Raji (cell line): ENCODE measurements around the gene JAK3.

Experiments
- POLR2A ChIP-seq: IDR thresholded peaks from 2 replicates; pipeline ENCODE4 v1.6.1; 2011; ENCODE audit warnings: low read depth, low read length, control low read depth; ENCODE audit not compliant: insufficient read depth

Gene JAK3

DNA sequence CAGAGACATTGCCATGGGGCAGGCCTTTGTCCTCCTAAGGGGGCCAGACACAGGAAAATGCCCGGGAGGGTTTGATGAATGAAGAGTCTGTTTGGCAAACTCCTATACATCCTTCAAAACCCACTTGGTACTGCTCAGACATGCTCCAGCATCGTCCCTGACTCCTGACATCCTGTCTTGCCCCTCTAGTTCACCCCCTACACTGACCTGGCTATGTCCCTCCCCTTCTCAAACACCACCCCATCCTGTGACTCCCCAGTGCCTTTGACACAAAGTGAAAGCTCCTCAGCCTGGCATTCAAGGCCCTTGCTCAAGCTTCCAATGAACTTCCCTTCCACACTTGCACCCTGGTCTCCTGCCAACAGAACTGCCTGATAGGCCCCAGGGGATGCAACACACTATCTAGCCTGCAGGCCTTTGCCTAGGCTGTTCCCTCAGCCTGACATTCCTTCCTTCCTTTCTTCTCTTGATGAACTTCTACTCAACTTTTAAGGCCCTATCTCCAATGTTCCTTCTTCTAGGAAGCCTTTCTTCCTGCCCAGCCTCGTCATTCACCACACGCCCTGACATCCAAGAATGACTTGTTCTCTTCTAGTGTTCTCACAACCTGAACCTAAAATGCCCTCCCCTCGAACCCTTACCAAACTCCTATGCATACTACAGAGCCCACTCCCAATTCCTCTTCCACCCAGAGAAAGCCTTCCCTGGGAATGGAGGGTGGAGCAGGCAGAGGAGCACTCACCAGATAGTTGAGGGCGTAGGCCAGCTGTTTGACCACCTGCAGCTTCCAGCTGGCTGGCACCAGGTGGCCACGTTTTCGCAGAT is 12.4 kb downstream of the JAK3 start:
- no peak for TF ChIP-seq POLR2A

DNA sequence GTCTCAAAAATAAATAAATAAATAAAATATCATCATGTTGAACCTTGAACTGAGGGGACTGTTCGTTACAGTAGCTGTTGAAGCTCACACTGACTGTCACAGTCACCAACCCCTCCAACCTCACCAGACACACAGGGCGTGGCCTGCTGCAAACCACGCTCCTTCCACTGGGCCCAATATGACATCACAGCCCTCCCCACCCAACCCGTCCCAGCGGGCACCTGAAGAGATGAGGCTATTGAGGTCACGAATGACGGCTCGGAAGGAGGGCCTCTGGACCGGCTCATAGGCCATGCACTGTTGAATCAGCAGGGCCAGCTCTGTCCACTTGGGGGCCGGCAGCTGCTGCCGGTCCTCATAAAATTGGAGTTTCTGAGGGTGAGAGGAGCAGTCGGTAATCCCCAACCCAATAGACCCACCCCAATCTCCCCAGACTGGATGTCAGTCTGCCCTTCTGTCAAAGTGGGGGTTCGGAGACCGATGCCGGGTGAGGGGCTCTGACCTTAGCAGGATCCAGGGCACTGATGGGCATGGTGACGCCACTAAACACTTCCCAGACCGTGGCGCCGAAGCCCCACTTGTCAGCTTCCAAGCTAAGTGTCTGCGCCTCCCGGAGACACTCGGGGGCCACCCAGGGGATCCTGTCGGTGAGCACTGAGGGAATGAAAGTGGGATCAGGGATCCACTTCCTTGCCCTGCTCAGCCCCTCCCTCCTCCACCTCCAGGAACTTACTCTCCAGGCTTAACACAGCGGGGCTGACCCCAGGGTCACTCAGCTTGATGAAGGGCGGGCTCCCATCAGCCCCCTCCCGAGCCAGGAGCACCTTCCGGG is 13.2 kb downstream of the JAK3 start:
- no peak for TF ChIP-seq POLR2A

DNA sequence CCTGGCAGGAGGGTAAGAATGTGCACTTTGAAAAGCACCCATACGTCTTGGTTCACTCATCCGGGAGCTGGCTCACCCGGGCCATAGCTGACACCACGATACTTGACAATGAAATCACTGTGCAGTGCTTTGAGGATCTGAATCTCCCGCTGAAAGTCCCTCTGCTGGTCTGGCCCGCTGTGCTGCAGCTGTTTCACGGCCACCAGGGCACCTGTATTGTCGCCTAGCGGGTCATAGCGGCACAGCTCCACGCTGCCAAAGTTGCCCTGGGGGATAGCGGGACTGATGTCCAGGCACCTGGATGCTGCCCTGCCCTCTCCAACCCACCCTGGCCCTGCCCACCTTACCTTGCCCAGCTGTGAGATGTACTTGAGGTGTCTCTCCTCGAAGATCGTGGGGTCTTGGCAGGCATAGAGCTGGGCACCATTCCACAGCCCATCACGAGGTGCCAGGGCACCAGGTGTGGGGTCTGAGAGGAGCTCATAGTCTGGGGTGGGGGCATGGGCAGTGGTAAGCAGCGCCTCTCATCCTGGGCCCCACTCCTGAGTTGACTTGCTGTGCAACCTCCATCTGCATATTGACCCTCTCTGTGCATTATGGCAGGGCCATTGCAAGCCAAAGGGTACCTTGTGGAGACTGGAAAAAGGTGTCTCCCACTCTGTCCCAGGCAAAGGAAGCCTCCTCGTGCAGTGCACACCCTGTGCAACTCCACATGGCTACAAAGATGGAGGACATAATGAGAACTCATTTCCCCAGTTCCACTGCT is 15.2 kb downstream of the JAK3 start:
- no peak for TF ChIP-seq POLR2A

DNA sequence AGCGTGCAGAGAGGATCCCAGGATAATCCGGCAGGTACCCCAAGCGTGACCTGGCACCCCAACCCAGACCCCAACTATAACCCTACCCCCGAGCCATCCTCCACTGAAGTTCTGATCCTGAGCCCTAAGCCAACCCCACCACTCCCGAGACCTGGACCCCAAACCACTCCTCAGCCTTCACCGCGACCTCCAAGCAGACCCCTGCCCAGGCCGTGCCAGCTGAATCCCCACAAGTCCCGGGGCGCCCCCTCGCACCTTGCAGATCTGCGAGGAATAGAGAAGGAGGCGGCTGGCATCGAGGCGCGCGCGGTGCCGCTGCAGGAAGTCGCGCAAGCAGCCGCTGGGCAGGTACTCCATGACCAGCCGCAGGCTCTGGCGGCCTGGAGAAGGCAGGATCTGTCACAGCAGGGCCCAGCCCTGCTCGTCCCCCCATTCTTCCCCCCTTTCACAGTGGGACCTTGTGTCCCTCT is 16.3 kb downstream of the JAK3 start:
- no peak for TF ChIP-seq POLR2A

DNA sequence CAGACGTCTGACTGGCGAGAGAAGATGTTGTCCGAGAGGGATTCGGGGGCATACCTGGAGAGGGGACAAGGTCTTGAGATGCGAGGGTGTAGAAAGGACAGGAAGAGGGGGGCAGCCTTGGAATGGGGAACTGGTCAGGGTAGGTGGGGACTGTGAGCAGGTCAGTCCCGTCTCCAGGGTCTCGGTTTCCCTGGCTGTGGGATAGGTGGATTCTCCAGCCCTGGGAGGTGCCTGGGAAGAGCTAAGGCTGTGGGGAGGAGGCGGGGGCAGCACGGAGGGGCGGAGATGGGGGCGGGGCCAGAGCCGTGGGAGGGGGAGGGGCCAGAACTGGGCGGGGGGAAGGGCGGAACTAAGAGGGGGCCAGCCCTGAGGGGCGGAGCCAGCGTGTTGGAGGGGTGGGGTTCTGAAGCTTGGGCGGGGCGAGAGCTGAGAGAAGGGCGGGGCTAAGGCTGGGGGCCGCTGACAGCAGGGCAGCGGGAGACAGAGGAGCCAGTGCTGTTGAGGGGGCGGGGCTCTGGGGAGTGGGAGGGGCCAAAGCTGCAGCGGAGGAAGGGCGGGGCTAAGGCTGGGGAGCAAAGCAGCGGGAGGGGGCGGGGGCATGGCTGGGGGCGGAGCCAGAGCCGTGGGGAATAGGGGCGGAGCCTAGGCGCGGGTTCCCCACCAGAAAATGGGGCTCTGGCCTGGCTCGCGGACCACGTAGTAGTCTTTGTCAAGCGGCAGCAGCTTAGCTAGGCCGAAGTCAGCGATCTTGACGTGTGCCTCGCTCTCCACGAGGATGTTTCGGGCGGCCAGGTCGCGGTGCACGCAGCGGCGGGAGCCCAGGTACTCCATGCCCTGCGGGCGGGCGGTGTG is 17.0 kb downstream of the JAK3 start:
- no peak for TF ChIP-seq POLR2A

DNA sequence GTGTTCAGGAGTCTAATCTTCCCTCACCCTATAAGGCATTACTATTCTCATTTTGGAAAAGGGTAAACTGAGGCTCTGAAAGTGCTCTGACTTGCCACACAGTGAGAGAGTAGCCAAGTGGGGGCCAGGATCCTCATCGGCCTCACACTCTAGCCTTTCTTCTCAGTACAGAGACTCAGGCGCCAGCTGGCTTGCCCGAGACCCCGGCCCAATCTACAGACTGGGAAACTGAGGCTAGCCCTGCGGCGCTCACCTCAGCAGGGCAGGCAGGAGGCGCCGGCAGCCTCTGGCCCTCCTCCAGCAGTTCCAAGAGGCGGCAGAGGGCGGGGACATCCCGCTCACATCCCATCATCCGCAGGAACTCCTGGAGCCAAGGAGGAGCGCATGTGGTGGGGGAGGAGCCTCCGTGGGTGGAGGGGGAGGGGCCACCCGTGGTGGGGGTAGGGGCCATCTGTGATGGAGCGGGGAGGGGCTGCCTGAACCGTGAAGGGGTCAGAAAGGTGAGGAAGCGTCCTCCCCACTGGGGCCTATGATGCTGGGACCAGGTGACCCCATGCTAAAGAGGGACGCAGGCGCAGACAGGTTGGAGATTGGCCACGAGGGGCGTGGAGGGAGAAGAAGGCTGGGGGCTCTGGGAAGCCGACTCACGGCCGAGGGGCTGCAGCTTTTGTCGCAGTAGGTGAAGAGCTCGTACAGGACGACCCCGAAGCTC is 17.8 kb downstream of the JAK3 start:
- no peak for TF ChIP-seq POLR2A

DNA sequence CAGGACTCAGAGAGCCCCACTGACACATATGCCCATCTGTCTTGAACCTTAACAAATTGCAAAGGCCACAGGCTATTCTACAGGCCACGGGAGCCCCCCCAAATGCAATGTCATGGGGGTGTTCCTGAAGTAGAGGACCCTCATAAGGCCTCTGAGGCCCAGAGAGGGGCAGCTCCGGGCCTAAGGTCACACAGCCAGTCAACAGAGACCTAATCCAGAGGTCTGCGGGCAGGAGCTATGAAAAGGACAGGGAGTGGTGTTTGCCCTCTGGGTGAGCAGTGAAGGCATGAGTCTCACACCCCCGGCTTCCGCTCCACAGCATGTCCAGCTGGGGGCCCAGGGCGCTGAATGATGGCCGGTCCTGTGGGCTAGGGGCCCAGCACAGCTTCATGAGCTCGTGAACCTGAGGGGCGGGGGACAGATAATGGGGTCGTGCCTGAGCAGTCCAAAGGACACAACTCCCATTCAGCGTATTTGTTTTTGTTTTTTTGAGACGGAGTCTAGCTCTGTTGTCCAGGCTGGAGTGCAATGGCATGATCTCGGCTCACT is 21.2 kb downstream of the JAK3 start:
- no peak for TF ChIP-seq POLR2A

DNA sequence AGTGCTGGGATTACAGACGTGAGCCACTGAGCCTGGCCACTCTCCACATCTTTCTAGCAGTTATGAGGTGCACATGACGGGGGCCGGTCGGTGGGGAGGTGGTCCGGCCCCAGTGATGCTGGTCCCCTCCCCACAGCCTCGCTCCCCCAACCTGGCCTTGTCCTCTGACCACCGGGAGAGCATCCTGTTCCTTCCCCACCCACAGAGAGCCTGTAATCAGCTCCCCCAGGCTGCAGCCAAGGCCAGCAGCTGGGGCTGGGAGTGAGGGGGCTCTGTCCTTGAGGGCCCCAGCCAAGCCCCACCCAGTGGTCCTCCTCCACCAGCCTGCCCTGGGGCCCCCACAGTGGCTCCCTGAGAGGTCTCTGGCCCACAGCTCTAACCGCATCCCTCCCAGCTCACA is 23.4 kb downstream of the JAK3 start:
- no peak for TF ChIP-seq POLR2A

DNA sequence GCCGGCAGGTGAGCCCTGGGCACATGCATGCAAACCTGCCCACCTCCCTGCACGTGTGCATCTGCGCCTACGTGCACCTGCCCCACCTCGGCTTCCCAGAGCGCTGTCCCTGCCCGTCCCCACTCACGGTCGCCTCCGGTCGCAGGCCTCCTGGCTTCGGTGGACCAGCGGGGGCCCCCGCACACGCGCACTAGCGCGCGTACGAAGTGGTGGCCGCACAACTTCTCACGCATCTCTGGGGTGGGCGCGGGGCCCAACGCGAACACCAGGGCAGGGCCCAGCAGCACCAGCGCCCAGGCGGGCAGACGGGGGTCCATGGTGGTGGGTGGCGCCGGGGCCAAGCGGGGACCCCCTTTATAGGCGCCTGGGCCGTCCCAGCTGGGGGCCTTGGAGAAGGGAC is 26.6 kb downstream of the JAK3 start, which contains the start of gene INSL3:
INSL3 (minus strand) TSS at position 330 of the 400 bp plus-strand sequence; CDS start at position 317, 13 bp downstream.
- no peak for TF ChIP-seq POLR2A

DNA sequence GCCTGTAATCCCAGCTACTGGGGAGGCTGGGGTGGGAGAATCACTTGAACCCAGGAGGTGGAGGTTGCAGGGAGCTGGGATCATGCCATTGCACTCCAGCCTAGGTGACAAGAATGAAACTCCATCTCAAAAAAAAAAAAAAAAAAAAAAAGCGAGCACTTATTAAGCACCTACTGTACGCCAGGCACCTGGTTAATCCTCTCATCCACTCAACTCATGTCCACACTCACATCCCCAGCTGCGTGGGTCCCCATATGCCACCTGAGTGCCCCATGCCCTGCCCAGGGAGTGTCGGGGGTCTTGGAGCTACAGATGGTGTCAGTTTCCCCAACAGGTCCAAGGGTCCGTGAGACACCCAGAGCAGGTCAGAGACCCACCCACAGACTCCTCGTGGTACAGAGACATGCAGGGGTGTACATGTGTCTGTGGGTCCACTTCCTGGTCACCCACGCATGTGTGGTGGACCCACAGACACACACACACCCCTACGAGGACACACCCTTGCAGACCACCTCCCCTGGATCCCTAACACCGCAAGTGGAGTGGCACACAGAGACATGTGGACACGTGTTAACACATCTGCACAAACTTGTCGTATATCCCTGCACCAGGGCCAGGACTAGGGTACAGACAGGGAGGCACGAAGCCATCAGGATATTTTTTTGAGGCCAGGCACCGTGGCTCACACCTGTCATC is 30.0 kb downstream of the JAK3 start:
- TF ChIP-seq POLR2A: no peak

DNA sequence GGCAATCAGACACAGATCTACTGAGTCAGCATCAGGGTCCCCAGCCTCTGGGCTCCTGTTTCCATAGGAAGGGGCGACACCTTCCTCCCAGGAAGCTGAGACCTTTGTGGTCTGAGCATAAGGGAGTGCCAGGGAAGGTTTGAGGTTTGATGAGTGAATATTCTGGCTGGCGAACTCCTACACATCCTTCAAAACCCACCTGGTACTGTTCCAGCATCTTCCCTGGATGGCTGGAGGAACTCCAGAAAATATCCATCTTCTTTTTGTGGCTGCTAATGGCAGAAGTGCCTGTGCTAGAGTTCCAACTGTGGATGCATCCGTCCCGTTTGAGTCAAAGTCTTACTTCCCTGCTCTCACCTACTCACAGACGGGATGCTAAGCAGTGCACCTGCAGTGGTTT is 35.7 kb downstream of the JAK3 start:
- no peak for TF ChIP-seq POLR2A

DNA sequence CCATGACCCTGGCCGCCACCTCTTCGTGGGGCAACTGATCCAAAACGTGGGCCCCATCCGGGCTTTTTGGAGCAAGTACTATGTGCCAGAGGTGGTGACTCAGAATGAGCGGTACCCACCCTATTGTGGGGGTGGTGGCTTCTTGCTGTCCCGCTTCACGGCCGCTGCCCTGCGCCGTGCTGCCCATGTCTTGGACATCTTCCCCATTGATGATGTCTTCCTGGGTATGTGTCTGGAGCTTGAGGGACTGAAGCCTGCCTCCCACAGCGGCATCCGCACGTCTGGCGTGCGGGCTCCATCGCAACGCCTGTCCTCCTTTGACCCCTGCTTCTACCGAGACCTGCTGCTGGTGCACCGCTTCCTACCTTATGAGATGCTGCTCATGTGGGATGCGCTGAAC is 36.1 kb downstream of the JAK3 start:
- TF ChIP-seq POLR2A: no peak

DNA sequence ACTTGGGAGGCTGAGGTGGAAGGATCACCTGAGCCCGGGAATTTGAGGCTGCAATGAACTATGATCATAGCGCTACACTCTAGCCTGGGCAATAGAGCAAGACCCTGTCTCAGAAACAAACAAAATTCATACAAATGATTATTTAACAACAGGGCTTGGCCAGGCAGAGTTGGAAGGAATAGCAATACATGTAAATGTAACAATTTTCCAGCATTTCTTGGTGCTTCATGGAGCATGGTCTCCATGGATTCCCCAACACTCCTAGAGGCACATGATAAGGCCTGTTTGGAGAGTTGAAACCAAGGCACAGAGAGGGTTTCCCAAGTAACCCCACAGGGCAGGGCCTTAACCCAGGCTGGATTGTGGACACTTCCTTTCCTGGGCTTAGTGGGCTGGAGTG is 36.7 kb downstream of the JAK3 start:
- TF ChIP-seq POLR2A: no peak

DNA sequence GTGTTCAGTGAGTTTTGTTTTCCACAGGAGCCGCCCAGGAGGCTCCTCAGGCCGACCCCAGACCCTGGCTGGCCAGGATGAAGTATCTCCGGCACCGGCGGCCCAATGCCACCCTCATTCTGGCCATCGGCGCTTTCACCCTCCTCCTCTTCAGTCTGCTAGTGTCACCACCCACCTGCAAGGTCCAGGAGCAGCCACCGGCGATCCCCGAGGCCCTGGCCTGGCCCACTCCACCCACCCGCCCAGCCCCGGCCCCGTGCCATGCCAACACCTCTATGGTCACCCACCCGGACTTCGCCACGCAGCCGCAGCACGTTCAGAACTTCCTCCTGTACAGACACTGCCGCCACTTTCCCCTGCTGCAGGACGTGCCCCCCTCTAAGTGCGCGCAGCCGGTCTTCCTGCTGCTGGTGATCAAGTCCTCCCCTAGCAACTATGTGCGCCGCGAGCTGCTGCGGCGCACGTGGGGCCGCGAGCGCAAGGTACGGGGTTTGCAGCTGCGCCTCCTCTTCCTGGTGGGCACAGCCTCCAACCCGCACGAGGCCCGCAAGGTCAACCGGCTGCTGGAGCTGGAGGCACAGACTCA is 40.0 kb downstream of the JAK3 start:
- no peak for TF ChIP-seq POLR2A
